Measurements from ENCODE around the gene IRF5. TPM values are rescaled to one million over a fixed set of nuclear protein-coding genes. Genes with fewer than 3 reads are reported as not detected.

The IRF5 gene
- not detected in 2 replicates for total RNA-seq
- long read RNA-seq: 0 reads

GRCh38 chr7:128937647-128938543, at the start of gene IRF5:
TSS of gene IRF5 (plus strand) at chr7:128937927. CDS start at chr7:128942082, 4,155 bp downstream.
- no peak for DNase-seq (ENCODE audit: low read depth, low spot score)
- Mint-ChIP-seq H3K4me3 (peak within 1 kb of the TSS; percentile 71), H3K36me3 (ENCODE audit: low read depth) (peaks cover 2% of the 10 kb centered on the region), H3K9me3 (no peaks in the 10 kb centered on the region), H3K27me3 (ENCODE audit: low read depth) (peaks cover 78% of the 10 kb centered on the region), H3K4me1 (peaks cover 12% of the 10 kb centered on the region), H3K27ac (ENCODE audit: unreplicated experiment) (no peak within 1 kb of the TSS)
- TF ChIP-seq, protein P1, sequence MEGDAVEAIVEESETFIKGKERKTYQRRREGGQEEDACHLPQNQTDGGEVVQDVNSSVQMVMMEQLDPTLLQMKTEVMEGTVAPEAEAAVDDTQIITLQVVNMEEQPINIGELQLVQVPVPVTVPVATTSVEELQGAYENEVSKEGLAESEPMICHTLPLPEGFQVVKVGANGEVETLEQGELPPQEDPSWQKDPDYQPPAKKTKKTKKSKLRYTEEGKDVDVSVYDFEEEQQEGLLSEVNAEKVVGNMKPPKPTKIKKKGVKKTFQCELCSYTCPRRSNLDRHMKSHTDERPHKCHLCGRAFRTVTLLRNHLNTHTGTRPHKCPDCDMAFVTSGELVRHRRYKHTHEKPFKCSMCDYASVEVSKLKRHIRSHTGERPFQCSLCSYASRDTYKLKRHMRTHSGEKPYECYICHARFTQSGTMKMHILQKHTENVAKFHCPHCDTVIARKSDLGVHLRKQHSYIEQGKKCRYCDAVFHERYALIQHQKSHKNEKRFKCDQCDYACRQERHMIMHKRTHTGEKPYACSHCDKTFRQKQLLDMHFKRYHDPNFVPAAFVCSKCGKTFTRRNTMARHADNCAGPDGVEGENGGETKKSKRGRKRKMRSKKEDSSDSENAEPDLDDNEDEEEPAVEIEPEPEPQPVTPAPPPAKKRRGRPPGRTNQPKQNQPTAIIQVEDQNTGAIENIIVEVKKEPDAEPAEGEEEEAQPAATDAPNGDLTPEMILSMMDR (conservative IDR thresholded peaks at IDR 0.05): no peak

GRCh38 chr7:128888039-128888755, 49.5 kb upstream of the IRF5 start:
- TF ChIP-seq, protein P1 (conservative IDR thresholded peaks at IDR 0.05): no peak
- peaks cover 4% of the 10 kb centered on the region for H3K4me1 Mint-ChIP-seq
- no peak for DNase-seq (ENCODE audit: low read depth, low spot score)
- no peaks in the 10 kb centered on the region for H3K36me3 Mint-ChIP-seq (ENCODE audit: low read depth)
- peaks cover 16% of the 10 kb centered on the region for H3K27me3 Mint-ChIP-seq (ENCODE audit: low read depth)
- H3K4me3 Mint-ChIP-seq: no peak overlapping the region
- H3K9me3 Mint-ChIP-seq: no peaks in the 10 kb centered on the region
- H3K27ac Mint-ChIP-seq (ENCODE audit: unreplicated experiment): no peak overlapping the region

- Mint-ChIP-seq H3K27me3 (ENCODE audit: low read depth) (peaks cover 16% of the 10 kb centered on the region), H3K4me1 (peaks cover 4% of the 10 kb centered on the region), H3K9me3 (no peaks in the 10 kb centered on the region), H3K4me3 (no peak overlapping the region), H3K27ac (ENCODE audit: unreplicated experiment) (no peak overlapping the region), H3K36me3 (ENCODE audit: low read depth) (no peaks in the 10 kb centered on the region)
- no peak for DNase-seq (ENCODE audit: low read depth, low spot score)
- TF ChIP-seq, protein P1 (conservative IDR thresholded peaks at IDR 0.05): no peak
Measured at GRCh38 chr7:128888756-128889095, 49.0 kb upstream of the IRF5 start.

DNA sequence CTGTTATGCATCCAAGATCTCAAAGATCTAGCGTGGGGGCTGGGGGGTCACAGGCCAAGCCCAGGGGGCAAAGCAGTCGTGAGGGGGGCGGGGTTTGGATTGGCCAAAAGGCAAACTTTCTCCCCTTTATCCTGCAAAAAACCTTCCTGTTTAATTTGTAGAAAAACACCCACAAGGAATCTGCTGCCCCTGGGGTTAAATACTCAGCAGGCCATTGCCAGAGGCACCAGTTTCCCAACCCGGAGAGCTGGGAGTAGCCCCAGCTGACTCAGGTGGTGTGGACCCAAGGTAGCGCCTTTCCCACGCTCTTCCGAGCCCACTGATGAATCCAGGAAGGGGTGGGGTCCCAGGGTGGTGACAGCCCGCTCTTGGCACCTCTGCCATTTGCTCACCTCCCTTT, 48.6 kb upstream of the IRF5 start:
- TF ChIP-seq, protein P1 (conservative IDR thresholded peaks at IDR 0.05): no peak
- Mint-ChIP-seq H3K4me1 (peaks cover 3% of the 10 kb centered on the region), H3K27ac (ENCODE audit: unreplicated experiment) (no peak overlapping the region), H3K27me3 (ENCODE audit: low read depth) (peaks cover 16% of the 10 kb centered on the region), H3K36me3 (ENCODE audit: low read depth) (no peaks in the 10 kb centered on the region), H3K9me3 (no peaks in the 10 kb centered on the region), H3K4me3 (no peak overlapping the region)
- DNase-seq (ENCODE audit: low read depth, low spot score): no peak

GRCh38 chr7:128890306-128891109, 47.2 kb upstream of the IRF5 start:
- TF ChIP-seq, protein P1 (conservative IDR thresholded peaks at IDR 0.05): peak; percentile 24
- Mint-ChIP-seq H3K4me3 (no peak overlapping the region), H3K4me1 (no peaks in the 10 kb centered on the region), H3K27ac (ENCODE audit: unreplicated experiment) (no peak overlapping the region), H3K9me3 (no peaks in the 10 kb centered on the region), H3K36me3 (ENCODE audit: low read depth) (no peaks in the 10 kb centered on the region), H3K27me3 (ENCODE audit: low read depth) (peaks cover 16% of the 10 kb centered on the region)
- no peak for DNase-seq (ENCODE audit: low read depth, low spot score)
